CD14-positive monocyte (primary cell): ENCODE data around the gene TNFSF13. TPM values are rescaled to one million over a fixed set of nuclear protein-coding genes. Genes with fewer than 3 reads are reported as not detected.
A peak's percentile ranks its signal among the peaks of the same experiment; 100 is the strongest.

Experiments
- DNase-seq, 3 donors: peaks; one replicate each; pipeline ENCODE4 v3.0.0-alpha.2; 2011 to 2022
- H2AFZ ChIP-seq: 2 replicates; pipeline ENCODE4 v1.6.0; 2012; ENCODE audit warnings: mild to moderate bottlenecking, low read depth, low read length, inconsistent platforms; ENCODE audit not compliant: insufficient read depth, poor library complexity, severe bottlenecking
- H3K27ac ChIP-seq, 2 donors: 1 replicate in 1 of 2; 2 replicates in 1 of 2; pipeline ENCODE4 v1.5.1; 2012 to 2013; ENCODE audit warnings: low read length in 2 of 2, control low read depth in 1 of 2, inconsistent platforms in 1 of 2, low read depth in 1 of 2, mild to moderate bottlenecking in 1 of 2
- H3K27me3 ChIP-seq, 2 donors: one replicate each; pipeline versions ENCODE4 v1.6.0 to v1.6.1; 2011 to 2013; ENCODE audit warnings: low read length in 2 of 2; ENCODE audit not compliant: control insufficient read depth in 2 of 2, insufficient read depth in 2 of 2
- H3K36me3 ChIP-seq, 2 donors: replicated peaks in 1 of 2; 1 replicate in 1 of 2; 2 replicates in 1 of 2; pipeline versions ENCODE4 v1.5.1 to v1.6.1; 2012 to 2013; ENCODE audit warnings: low read length in 2 of 2, control low read depth in 1 of 2, inconsistent platforms in 1 of 2, mild to moderate bottlenecking in 1 of 2; ENCODE audit not compliant: insufficient read depth in 2 of 2, control insufficient read depth in 1 of 2
- H3K4me1 ChIP-seq, 2 donors: 1 replicate in 1 of 2; 2 replicates in 1 of 2; pipeline versions ENCODE4 v1.5.1 to v1.6.1; 2012 to 2013; ENCODE audit warnings: low read length in 2 of 2, control low read depth in 1 of 2, inconsistent platforms in 1 of 2, mild to moderate bottlenecking in 1 of 2, moderate library complexity in 1 of 2; ENCODE audit not compliant: insufficient read depth in 2 of 2, control insufficient read depth in 1 of 2
- H3K4me2 ChIP-seq: replicated peaks from 2 replicates; pipeline ENCODE3; 2012; ENCODE audit warnings: low read length, moderate library complexity, mild to moderate bottlenecking; ENCODE audit not compliant: poor library complexity, severe bottlenecking; ENCODE audit errors: extremely low read depth
- H3K4me3 ChIP-seq, 3 experiments: fragments of 200-600 bp in 1 of 3; sonication (generic) in 1 of 3; replicated peaks in 1 of 3; 1 replicate in 2 of 3; 2 replicates in 1 of 3; pipeline ENCODE4 v1.5.1; 2011 to 2013; ENCODE audit warnings: low read length in 3 of 3, mild to moderate bottlenecking in 3 of 3, control low read depth in 2 of 3, low read depth in 2 of 3, inconsistent platforms in 1 of 3, moderate library complexity in 1 of 3
- H3K79me2 ChIP-seq: 2 replicates; pipeline ENCODE4 v1.6.0; 2012; ENCODE audit warnings: mild to moderate bottlenecking, control low read depth, inconsistent platforms, low read length, moderate library complexity; ENCODE audit not compliant: insufficient read depth
- H3K9ac ChIP-seq: 2 replicates; pipeline ENCODE4 v1.6.0; 2017; ENCODE audit warnings: low read length, mild to moderate bottlenecking; ENCODE audit not compliant: insufficient read depth, poor library complexity, severe bottlenecking
- H3K9me3 ChIP-seq, 2 donors: replicated peaks in 1 of 2; 1 replicate in 1 of 2; 2 replicates in 1 of 2; pipeline versions ENCODE4 v1.5.1 to v1.6.1; 2012 to 2013; ENCODE audit warnings: low read length in 2 of 2, control low read depth in 1 of 2; ENCODE audit not compliant: control insufficient read depth in 1 of 2, insufficient read depth in 1 of 2
- H4K20me1 ChIP-seq: 2 replicates; pipeline ENCODE4 v1.6.0; 2012; ENCODE audit warnings: mild to moderate bottlenecking, low read length, control low read depth, moderate library complexity; ENCODE audit not compliant: insufficient read depth
- H3K27ac Mint-ChIP-seq, 7 donors: one replicate each; pipeline ENCODE4 v1.8.0; 2020; ENCODE audit warnings: mild to moderate bottlenecking in 7 of 7, mixed read lengths in 7 of 7, moderate library complexity in 6 of 7, inconsistent platforms in 2 of 7
- H3K27me3 Mint-ChIP-seq, 3 donors: one replicate each; pipeline ENCODE4 v1.8.0; 2021 to 2022; ENCODE audit warnings: low read depth in 3 of 3, mild to moderate bottlenecking in 3 of 3, mixed read lengths in 3 of 3, moderate library complexity in 3 of 3, inconsistent platforms in 1 of 3
- H3K36me3 Mint-ChIP-seq, 2 donors: one replicate each; pipeline ENCODE4 v1.8.0; 2020; ENCODE audit warnings: mixed read lengths in 2 of 2, inconsistent platforms in 1 of 2, mild to moderate bottlenecking in 1 of 2
- H3K4me1 Mint-ChIP-seq: one replicate; pipeline ENCODE4 v1.8.0; 2020; ENCODE audit warnings: mild to moderate bottlenecking, mixed read lengths
- H3K4me3 Mint-ChIP-seq, 2 donors: one replicate each; pipeline ENCODE4 v1.8.0; 2020; ENCODE audit warnings: mild to moderate bottlenecking in 2 of 2, mixed read lengths in 2 of 2, moderate library complexity in 1 of 2
- H3K9me3 Mint-ChIP-seq, 7 donors: one replicate each; pipeline ENCODE4 v1.8.0; 2020 to 2022; ENCODE audit warnings: mixed read lengths in 7 of 7, mild to moderate bottlenecking in 6 of 7, moderate library complexity in 6 of 7, inconsistent platforms in 2 of 7
- CTCF ChIP-seq: fragments of 200-600 bp; IDR thresholded peaks from one replicate; pipeline ENCODE4 v1.8.0; 2022; ENCODE audit warnings: antibody characterized with exemption, mild to moderate bottlenecking
- WGBS: methylation state at CpG from one replicate; pipeline ENCODE4 v1.1.5; 2013; ENCODE audit warnings: missing lambda C conversion rate; ENCODE audit not compliant: insufficient coverage; 5-methylcytosine and 5-hydroxymethylcytosine counted together
- intact Hi-C, 2 donors: fragments of 100-400 bp; cut with micrococcal nuclease; formaldehyde crosslinking; loops; one replicate each; pipeline versions ENCODE4 v1.15.0 to v1.15.1; 2023
- polyA plus RNA-seq, 3 donors: library from polyadenylated mRNA; depleted of rRNA in 1 of 3; unstranded in 2 of 3; stranded (reverse) in 1 of 3; fragments of 300-500 nt in 2 of 3; fragments of >200 nt in 1 of 3; fragmentation: Illumina TruSeq in 2 of 3; gene quantifications; 1 replicate in 2 of 3; 2 replicates in 1 of 3; pipeline ENCODE4 v1.2.3, GENCODE V29; 2012 to 2021

Gene TNFSF13
- polyA plus RNA-seq, 3 donors: 236 to 523 (median 491) TPM

- Mint-ChIP-seq H3K27ac (peak overlapping the region in 2 of 7 donors; percentile 93), H3K27me3 (peaks cover 0 to 3% (median 2%) of the 10 kb centered on the region in 3 donors), H3K36me3 (peaks cover 48 to 77% of the 10 kb centered on the region in 2 donors), H3K9me3 (peaks cover 0 to 3% (median 0%) of the 10 kb centered on the region in 7 donors), H3K4me3 (no peak overlapping the region), H3K4me1 (peaks cover 35% of the 10 kb centered on the region)
- Histone ChIP-seq H3K27me3 (no peaks in the 10 kb centered on the region), H3K4me3 (peak overlapping the region in 1 of 3 experiments; percentile 91), H3K9ac (no peak overlapping the region), H3K79me2 (peaks cover 81% of the 10 kb centered on the region), H3K9me3 (no peaks in the 10 kb centered on the region), H3K36me3 (peaks cover 55 to 57% of the 10 kb centered on the region in 2 donors), H2AFZ (no peak overlapping the region), H3K4me1 (peaks cover 34 to 41% of the 10 kb centered on the region in 2 donors), H4K20me1 (peaks cover 36% of the 10 kb centered on the region), H3K27ac (no peak overlapping the region), H3K4me2 (no peak overlapping the region)
- peak in 1 of 3 donors; percentile 5 for DNase-seq
- no peak for TF ChIP-seq CTCF
- intact Hi-C loops: loop anchor here (5.0 to 10.0 kb wide), 5 partner anchors 126 to 308 kb away; partner anchors contain the start of genes FGF11 (in 2 of the 2), TMEM102 (in 2 of the 2), CTDNEP1 (in 1 of the 2) and ELP5 (in 1 of the 2)
- WGBS: 94% methylated on average over 11 of the region's 30 CpGs
Measured at GRCh38 chr17:7563115-7563869, 4.7 kb downstream of the TNFSF13 start.

- H3K4me3 Mint-ChIP-seq: no peak overlapping the region
- H3K27me3 ChIP-seq: no peaks in the 10 kb centered on the region
- intact Hi-C loops: loop anchor here (10.0 kb wide), 3 partner anchors 135 to 315 kb away; partner anchors contain the start of genes CTDNEP1 (in 1 of the 2), ELP5 (in 1 of the 2), FGF11 (in 1 of the 2) and KCTD11 (in 1 of the 2)
- TF ChIP-seq CTCF: no peak
- DNase-seq: peak in 1 of 3 donors; percentile 2
- peaks cover 24% of the 10 kb centered on the region for H4K20me1 ChIP-seq
- no peak overlapping the region for H3K27ac ChIP-seq
- peaks cover 60 to 76% of the 10 kb centered on the region in 2 donors for H3K36me3 ChIP-seq
- H3K9me3 Mint-ChIP-seq: peaks cover 0 to 4% (median 0%) of the 10 kb centered on the region in 7 donors
- no peaks in the 10 kb centered on the region for H3K9me3 ChIP-seq
- H3K9ac ChIP-seq: no peak overlapping the region
- peaks cover 68 to 84% of the 10 kb centered on the region in 2 donors for H3K36me3 Mint-ChIP-seq
- no peak overlapping the region for H3K4me3 ChIP-seq
- H3K4me2 ChIP-seq: no peak overlapping the region
- H3K27ac Mint-ChIP-seq: peak overlapping the region in 2 of 7 donors; percentile 2 to 47
- peaks cover 0 to 2% (median 2%) of the 10 kb centered on the region in 3 donors for H3K27me3 Mint-ChIP-seq
- no peak overlapping the region for H2AFZ ChIP-seq
- WGBS: 100% methylated on average over 1 of the region's 5 CpGs
- peaks cover 22% of the 10 kb centered on the region for H3K4me1 Mint-ChIP-seq
- H3K4me1 ChIP-seq: peaks cover 16 to 20% of the 10 kb centered on the region in 2 donors
- peaks cover 79% of the 10 kb centered on the region for H3K79me2 ChIP-seq
Measured at GRCh38 chr17:7569571-7569970, 11.0 kb downstream of the TNFSF13 start.
